Sigmoid colon (tissue), 4 donors: ENCODE measurements around the gene KAZN.

Experiments
- POLR2A ChIP-seq, 2 donors: fragments of 450-650 bp; IDR thresholded peaks; one replicate each; pipeline ENCODE4 v1.6.1; 2016; ENCODE audit warnings: antibody characterized with exemption in 2 of 2, mild to moderate bottlenecking in 2 of 2, moderate library complexity in 2 of 2
- POLR2AphosphoS5 ChIP-seq, 4 donors: sonication (generic); formaldehyde crosslinking; IDR thresholded peaks; one replicate each; pipeline ENCODE4 v1.6.1; 2017; ENCODE audit warnings: antibody characterized with exemption in 4 of 4

GRCh38 chr1:14634486-14634885 lies 36.0 kb downstream of the KAZN start:
- no peak for TF ChIP-seq POLR2A (IDR thresholded peaks at IDR 0.05)
- TF ChIP-seq POLR2AphosphoS5 (IDR thresholded peaks at IDR 0.05), result no peak
